Lung (tissue), 12 donors: ENCODE measurements around the gene NAPEPLD. TPM values are rescaled to one million over a fixed set of nuclear protein-coding genes. Genes with fewer than 3 reads are reported as not detected.

Source experiments
- ATAC-seq: fragments of 200-7000 bp; cut with Tn5 transposase; one replicate; pipeline ENCODE4 v1.9.1; 2020; ENCODE audit warnings: moderate number of reproducible peaks; ENCODE audit not compliant: insufficient read depth, low FRiP score
- DNase-seq, 3 donors: peaks; one replicate each; pipeline ENCODE4 v3.0.0-alpha.2; 2013 to 2017
- H3K27ac ChIP-seq, 2 donors: one replicate each; pipeline ENCODE4 v1.5.1; 2013; ENCODE audit warnings: mild to moderate bottlenecking in 2 of 2, moderate library complexity in 2 of 2, control low read depth in 1 of 2, inconsistent platforms in 1 of 2, low read depth in 1 of 2, low read length in 1 of 2
- H3K27me3 ChIP-seq, 3 donors: one replicate each; pipeline ENCODE4 v1.5.1; 2013; ENCODE audit warnings: low read length in 2 of 3; ENCODE audit not compliant: control insufficient read depth in 3 of 3, insufficient read depth in 3 of 3
- H3K36me3 ChIP-seq, 4 donors: one replicate each; pipeline ENCODE4 v1.5.1; 2013; ENCODE audit warnings: low read length in 4 of 4, mild to moderate bottlenecking in 1 of 4, moderate library complexity in 1 of 4; ENCODE audit not compliant: control insufficient read depth in 4 of 4, insufficient read depth in 4 of 4
- H3K4me1 ChIP-seq, 5 donors: one replicate each; pipeline ENCODE4 v1.5.1; 2013; ENCODE audit warnings: low read length in 5 of 5, mild to moderate bottlenecking in 2 of 5, moderate library complexity in 1 of 5; ENCODE audit not compliant: control insufficient read depth in 5 of 5, insufficient read depth in 5 of 5
- H3K4me3 ChIP-seq: one replicate; pipeline ENCODE4 v1.5.1; 2013; ENCODE audit warnings: mild to moderate bottlenecking, control low read depth, moderate library complexity
- H3K9ac ChIP-seq, 2 donors: one replicate each; pipeline ENCODE4 v1.5.1; 2013; ENCODE audit warnings: low read length in 2 of 2, control low read depth in 1 of 2; ENCODE audit not compliant: insufficient read depth in 1 of 2
- H3K9me3 ChIP-seq, 4 donors: one replicate each; pipeline ENCODE4 v1.5.1; 2013; ENCODE audit warnings: low read length in 3 of 4, mild to moderate bottlenecking in 1 of 4, moderate library complexity in 1 of 4; ENCODE audit not compliant: control insufficient read depth in 4 of 4, insufficient read depth in 3 of 4
- WGBS, 2 donors: extraction: QIAGEN DNeasy Blood & Tissue Kit; methylation state at CpG; one replicate each; pipeline ENCODE4 v1.1.7; 2013; 5-methylcytosine and 5-hydroxymethylcytosine counted together
- polyA plus RNA-seq, 2 donors: library from polyadenylated mRNA; stranded (reverse); fragments of 200-250 nt; gene quantifications; one replicate each; pipeline ENCODE4 v1.2.1, GENCODE V29; 2013
- total RNA-seq, 2 donors: library from RNA; depleted of rRNA in 1 of 2; stranded (reverse); fragments of >200 nt in 1 of 2; gene quantifications; one replicate each; pipeline ENCODE4 v1.2.1, GENCODE V29; 2014 to 2021
- TF ChIP-seq, protein P1 (sequence below): IDR thresholded peaks from 2 replicates; pipeline ENCODE4 v1.5.1; 2012; ENCODE audit warnings: mild to moderate bottlenecking; ENCODE audit errors: control extremely low read depth, extremely low read depth
- donor health status: control.
- donor health status: control.
- donor health status: Bipolar disorder and iron deficiency.
- donor health status: healthy.
- donor health status: DM: yes; HTN: yes; CAD: no.

NAPEPLD gene
- total and polyA plus RNA-seq, 4 donors, result 2.9 to 37.0 (median 8.9) TPM

DNA sequence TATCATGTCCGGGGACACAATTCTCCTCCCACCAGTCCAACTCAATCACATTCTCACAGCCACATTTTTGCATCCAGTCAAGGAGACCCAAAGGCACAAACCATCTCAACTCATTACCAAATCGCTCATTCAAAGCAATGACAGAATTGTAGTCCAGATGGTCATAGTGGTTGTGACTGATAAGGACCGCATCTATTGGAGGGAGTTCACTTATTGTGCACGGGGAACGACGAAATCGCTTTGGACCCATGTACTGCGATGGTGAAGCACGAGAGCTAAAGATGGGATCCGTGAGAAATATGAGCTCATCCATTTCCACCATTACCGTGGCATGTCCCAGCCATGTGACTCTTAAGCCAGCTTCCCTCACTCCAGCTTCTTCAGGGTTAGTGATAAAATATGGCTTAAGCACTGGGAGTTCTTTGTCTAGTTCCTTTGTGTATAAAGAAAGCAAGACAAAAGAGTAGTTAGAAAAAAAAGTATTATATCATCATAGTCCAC is 29.1 kb downstream of the NAPEPLD start:
- 97% methylated on average over 11 of the region's 11 CpGs for WGBS, 2 donors
- H3K4me1 ChIP-seq, result no peaks in the 10 kb centered on the region
- peaks cover 11 to 20% (median 16%) of the 10 kb centered on the region in 4 donors for H3K36me3 ChIP-seq
- TF ChIP-seq, protein P1, sequence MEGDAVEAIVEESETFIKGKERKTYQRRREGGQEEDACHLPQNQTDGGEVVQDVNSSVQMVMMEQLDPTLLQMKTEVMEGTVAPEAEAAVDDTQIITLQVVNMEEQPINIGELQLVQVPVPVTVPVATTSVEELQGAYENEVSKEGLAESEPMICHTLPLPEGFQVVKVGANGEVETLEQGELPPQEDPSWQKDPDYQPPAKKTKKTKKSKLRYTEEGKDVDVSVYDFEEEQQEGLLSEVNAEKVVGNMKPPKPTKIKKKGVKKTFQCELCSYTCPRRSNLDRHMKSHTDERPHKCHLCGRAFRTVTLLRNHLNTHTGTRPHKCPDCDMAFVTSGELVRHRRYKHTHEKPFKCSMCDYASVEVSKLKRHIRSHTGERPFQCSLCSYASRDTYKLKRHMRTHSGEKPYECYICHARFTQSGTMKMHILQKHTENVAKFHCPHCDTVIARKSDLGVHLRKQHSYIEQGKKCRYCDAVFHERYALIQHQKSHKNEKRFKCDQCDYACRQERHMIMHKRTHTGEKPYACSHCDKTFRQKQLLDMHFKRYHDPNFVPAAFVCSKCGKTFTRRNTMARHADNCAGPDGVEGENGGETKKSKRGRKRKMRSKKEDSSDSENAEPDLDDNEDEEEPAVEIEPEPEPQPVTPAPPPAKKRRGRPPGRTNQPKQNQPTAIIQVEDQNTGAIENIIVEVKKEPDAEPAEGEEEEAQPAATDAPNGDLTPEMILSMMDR, result no peak
- no peak for ATAC-seq
- no peak for DNase-seq
- no peaks in the 10 kb centered on the region for H3K9me3 ChIP-seq
- H3K9ac ChIP-seq, result no peak overlapping the region
- H3K4me3 ChIP-seq, result no peak overlapping the region
- H3K27ac ChIP-seq, result no peak overlapping the region
- no peaks in the 10 kb centered on the region for H3K27me3 ChIP-seq

DNA sequence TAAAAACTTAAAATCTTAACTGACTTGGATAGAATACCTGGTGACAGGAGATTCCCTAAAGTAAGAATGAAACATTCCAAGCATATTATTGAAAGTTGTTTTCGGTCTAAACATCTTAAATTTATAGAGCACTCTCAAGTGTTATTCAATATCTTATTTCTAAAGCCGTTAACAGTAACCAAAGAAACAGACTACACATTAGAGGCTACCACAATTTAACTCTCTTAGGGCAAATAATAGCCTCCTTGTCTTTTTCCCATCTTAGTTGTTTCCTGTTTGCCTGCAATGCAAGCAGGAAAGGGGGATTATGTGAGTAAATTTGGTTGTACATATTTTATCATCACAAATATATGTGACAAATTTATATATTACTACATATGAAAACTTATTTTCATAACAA is 31.4 kb downstream of the NAPEPLD start:
- Histone ChIP-seq H3K9me3 (no peaks in the 10 kb centered on the region), H3K36me3 (peaks cover 9 to 20% (median 15%) of the 10 kb centered on the region in 4 donors), H3K27ac (no peak overlapping the region), H3K4me3 (no peak overlapping the region), H3K27me3 (no peaks in the 10 kb centered on the region), H3K9ac (no peak overlapping the region), H3K4me1 (no peaks in the 10 kb centered on the region)
- ATAC-seq (no peak), DNase-seq (no peak)
- TF ChIP-seq, protein P1, result no peak
- 91 to 95% methylated on average over 2 of the region's 2 CpGs for WGBS, 2 donors

DNA sequence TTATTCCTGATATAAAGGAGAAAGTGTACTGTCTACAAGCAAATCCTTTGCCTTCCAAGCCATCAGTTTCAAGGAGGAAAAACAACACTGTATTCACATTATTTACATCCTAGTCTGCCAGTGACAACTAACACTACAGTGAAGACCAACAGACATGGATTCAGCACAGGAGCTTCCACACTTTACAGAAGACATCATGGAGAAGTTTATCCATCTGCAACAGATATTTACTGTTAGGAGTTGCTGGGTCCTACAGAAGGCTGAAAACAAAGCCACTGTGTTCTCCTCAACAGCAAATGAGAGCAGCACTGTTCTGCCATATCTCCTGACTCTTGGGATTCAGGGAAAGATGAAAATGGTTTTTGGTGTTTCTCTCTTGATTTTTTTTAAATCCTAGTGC is 31.9 kb downstream of the NAPEPLD start:
- no peak overlapping the region for H3K27ac ChIP-seq
- H3K36me3 ChIP-seq, result peaks cover 9 to 15% (median 14%) of the 10 kb centered on the region in 4 donors
- H3K27me3 ChIP-seq, result no peaks in the 10 kb centered on the region
- H3K9ac ChIP-seq, result no peak overlapping the region
- DNase-seq (no peak), ATAC-seq (no peak)
- TF ChIP-seq, protein P1, result no peak
- H3K4me1 ChIP-seq, result no peaks in the 10 kb centered on the region
- no peaks in the 10 kb centered on the region for H3K9me3 ChIP-seq
- H3K4me3 ChIP-seq, result no peak overlapping the region

DNA sequence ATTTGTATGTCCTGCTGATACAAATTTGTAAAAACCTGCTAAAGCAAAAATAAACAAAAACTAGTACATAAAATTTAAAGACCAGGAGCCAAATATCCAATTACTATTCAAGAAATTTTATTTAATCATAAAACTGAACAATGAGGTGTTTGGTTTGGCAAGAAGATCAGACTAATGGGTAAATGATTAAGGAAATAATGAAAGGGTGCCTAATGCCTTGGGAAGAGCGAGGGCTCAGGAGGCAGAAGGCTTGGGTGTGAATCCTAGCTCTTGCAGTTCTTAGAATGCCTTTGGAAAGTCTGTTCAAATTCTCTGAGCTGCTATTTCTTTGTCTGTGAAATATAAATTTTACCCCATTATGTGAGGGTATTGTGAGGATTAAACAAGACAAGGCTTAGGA is 32.4 kb downstream of the NAPEPLD start:
- peaks cover 9 to 14% (median 12%) of the 10 kb centered on the region in 4 donors for H3K36me3 ChIP-seq
- WGBS, 2 donors, result 89% methylated on average over 1 of the region's 1 CpG

More for the DNA sequence above, 32.4 kb downstream of the NAPEPLD start:
- Histone ChIP-seq H3K27ac (no peak overlapping the region), H3K4me3 (no peak overlapping the region), H3K27me3 (no peaks in the 10 kb centered on the region), H3K9me3 (no peaks in the 10 kb centered on the region), H3K4me1 (no peaks in the 10 kb centered on the region), H3K9ac (no peak overlapping the region)
- ATAC-seq (no peak), DNase-seq (no peak)
- TF ChIP-seq, protein P1, result no peak
